Retina (tissue), 1 donor: Measurements from ENCODE around the gene TACR1.
A peak's percentile ranks its signal among the peaks of the same experiment; 100 is the strongest.
"Not testable (repeated sequence)": the region's sequence is repeated elsewhere in the genome, so short reads cannot be mapped to it uniquely, and the experiment has no call there.

ENCODE experiments used
- DNase-seq: peaks from one replicate; pipeline ENCODE4 v3.0.0-alpha.2; 2016

The TACR1 gene

DNA sequence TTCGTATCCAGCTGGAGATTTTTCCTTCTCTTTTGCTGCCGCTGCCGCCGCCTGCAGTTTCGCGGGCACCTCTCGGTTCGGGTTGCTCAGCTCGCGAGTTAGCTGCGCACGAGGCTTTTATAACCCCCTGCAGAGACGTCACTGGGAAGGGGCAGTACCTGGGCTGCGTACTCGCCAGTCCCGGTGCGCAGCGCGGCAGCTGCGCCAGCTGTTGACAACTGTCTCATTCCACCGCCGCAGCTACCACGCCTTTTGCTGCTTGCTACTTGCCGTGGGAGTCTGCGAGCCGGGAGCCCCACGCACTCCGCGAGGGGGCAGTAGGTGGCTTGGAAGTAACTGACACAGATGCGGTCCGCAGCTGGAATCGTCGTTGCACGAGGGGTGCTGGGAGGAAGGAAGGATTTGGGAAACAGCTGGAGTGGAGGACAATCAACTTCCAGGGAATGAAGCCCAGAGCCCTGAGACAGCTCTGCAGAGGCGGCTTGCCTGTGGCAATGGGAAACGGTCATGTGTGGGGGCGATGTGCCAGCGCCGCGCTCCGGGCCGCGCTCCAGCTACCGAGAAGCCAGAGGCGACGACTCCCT is at the start of gene TACR1:
Gene TACR1 (minus strand): TSS at position 93 of the 584 bp plus-strand sequence. CDS start 586 bp downstream, outside the sequence.
- DNase-seq: peak; percentile 85

- DNase-seq: not testable (repeated sequence)
Measured at GRCh38 chr2:75248581-75248980, 49.3 kb upstream of the TACR1 start.

GRCh38 chr2:75246441-75247167 is 47.3 kb upstream of the TACR1 start:
- no peak for DNase-seq

DNA sequence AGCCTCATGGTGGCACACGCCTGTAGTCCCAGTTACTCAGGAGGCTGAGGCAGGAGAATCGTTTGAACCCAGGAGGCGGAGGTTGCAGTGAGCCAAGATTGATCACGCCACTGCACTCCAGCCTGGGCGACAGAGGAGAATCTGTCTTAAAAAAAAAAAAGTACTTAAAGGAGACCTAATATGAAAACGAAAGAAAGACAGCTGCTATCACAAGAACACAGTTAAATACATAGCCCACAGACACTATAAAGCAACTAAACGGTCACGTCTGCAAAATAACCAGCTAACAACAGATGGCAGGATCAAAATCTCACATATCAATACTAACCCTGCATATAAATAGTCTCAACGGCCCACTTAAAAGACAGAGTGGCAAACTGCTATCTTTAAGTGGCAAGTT is 43.9 kb upstream of the TACR1 start:
- no peak for DNase-seq

DNA sequence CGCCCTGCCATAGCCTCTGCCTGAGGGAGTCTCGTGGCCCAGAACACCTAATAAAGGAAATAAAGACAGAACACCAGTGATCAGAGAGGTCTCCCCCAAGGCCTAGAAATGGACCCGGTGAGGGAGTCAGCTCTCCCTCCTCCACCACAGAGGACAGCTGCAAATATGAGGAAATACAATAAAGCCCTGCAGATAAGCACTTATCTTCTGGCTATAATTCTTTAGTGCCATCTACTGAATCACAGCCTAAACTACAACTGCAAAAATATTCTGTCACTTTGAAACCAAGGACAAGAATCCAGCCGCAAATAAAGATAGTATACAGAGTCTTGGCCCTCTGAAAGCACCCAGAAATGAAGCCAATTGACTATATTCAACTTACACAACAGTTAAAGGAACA is 42.4 kb upstream of the TACR1 start:
- DNase-seq: no peak

DNA sequence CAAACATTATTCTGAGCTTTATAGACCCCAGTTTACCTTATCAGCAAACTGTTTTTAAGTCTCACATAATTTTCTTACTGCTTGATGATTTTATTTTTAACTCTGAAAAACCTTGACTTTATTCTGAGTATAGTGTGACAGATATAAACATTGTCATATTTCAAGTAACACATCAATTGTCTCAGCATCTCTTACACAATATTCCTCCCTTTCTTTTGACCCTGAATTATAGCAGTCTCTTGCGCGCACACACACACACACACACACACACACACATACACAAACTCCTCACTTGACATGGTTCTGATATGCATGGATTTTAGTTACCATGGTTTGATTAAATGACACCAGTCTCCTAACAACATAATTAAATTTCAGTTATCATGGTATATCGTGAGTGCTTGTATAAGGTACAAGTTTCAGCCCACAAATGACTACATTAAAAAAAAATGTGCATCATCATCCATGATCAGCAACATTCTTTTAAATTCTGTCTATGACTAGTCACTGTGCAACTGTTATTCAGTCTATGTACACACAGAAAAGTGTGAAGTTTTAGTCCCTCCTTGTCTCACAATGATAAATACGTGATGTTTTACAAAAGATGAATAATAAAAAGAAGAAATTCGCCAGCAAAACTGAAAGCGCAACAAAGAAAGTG is 39.5 kb upstream of the TACR1 start:
- no peak for DNase-seq

DNA sequence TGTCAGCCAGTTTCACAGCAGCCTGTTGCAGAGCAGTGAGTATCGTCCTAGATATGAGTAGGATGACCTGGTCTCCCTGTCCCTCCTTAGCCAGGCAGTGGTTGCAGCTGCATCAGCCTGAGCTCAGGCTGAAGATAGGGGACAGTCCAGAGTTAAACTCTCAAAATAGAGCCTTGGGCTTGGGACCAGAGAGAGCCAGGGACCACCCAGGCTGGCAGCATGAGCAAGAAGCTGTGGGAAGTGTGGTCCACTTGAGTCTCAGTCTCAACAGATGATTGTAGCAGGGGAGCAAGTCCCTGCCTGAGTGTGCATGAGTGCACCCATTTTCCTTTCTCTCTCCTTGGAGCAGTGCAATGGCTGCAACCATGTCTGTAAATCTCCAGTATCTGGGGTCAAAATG is 38.0 kb upstream of the TACR1 start:
- DNase-seq: no peak

DNA sequence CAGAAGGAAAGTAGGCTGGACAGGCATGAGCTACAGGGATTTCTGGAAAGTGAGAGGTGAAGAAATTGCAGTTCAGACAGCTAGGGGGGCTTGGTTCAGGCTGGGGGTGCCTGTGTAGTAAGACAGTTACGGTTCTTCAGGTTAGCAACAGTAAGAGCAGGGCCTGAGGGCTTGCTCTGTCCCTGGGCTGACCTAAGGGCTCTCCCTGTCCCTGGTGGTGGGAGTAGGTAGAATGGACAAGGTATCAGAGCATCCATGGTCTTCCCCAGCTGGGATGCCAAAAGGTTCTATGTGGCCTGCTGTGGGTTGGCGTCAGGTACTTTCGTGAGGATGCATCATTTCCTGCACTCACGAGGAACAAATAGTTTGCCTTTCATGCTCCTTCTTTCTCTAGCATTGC is 34.6 kb upstream of the TACR1 start:
- no peak for DNase-seq

- DNase-seq: no peak
Measured at GRCh38 chr2:75226617-75227016, 27.3 kb upstream of the TACR1 start.

GRCh38 chr2:75226099-75226498 is 26.8 kb upstream of the TACR1 start:
- no peak for DNase-seq

DNA sequence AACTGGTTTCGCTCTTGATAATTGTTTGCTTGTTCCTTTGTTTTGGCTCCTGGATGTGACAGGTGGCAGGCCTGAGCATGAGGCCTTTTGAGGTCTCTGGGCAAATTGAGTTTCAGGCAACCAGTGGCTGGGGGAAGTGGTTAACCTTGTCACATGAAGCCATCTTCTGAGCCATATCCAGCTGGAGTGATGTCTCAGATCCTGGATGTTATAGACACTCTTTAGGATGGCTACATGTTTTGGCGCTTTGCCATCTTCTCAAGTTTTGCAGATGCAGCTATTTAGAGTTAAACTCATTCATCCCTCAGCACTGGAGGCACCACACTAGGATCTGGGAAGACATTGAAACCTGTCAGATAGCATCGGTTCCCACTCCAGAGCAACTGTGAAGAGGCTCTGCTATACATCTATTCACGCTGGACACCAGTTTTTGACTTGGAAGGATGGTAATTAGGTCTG is 25.3 kb upstream of the TACR1 start:
- no peak for DNase-seq

- no peak for DNase-seq
Measured at GRCh38 chr2:75222527-75222926, 23.2 kb upstream of the TACR1 start.

- DNase-seq: no peak
Measured at GRCh38 chr2:75221862-75222261, 22.5 kb upstream of the TACR1 start.

- not testable (repeated sequence) for DNase-seq
Measured at GRCh38 chr2:75219213-75219612, 19.9 kb upstream of the TACR1 start.

- DNase-seq: no peak
Measured at GRCh38 chr2:75211266-75211770, 12.0 kb upstream of the TACR1 start.

- no peak for DNase-seq
Measured at GRCh38 chr2:75210409-75210808, 11.1 kb upstream of the TACR1 start.

GRCh38 chr2:75208738-75209137 is 9.4 kb upstream of the TACR1 start:
- no peak for DNase-seq

DNA sequence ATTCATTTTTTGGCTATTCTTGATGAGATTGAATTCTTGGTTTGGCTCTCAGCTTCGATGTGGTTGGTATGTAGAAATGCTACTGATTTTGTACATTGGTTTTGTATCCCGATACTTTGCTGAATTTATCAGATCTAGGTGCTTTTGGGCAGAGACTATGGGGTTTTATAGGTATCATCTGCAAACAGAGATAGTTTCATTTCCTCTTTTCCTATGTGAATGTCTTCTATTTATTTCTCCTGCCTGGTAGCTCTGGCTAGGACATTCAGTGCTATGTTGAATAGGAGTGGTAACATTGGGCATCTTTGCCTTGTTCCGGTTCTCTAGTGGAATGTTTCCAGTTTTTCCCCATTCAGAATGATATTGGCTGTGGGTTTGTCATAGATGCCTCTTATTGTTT is 5.5 kb upstream of the TACR1 start:
- no peak for DNase-seq

- no peak for DNase-seq
Measured at GRCh38 chr2:75202359-75202758, 3.0 kb upstream of the TACR1 start.

- peak; percentile 81 for DNase-seq
Measured at GRCh38 chr2:75200140-75201096, 1.1 kb upstream of the TACR1 start.

GRCh38 chr2:75195076-75195691 is 4.1 kb downstream of the TACR1 start:
- no peak for DNase-seq

- no peak for DNase-seq
Measured at GRCh38 chr2:75194184-75194868, 5.0 kb downstream of the TACR1 start.
